Activated CD8-positive, alpha-beta T cell treated with anti-CD3 and anti-CD28 coated beads, Interleukin-2, amount 10 ng/mL, durations not matched to agents 7 days and 5 days (primary cell): Measurements from ENCODE around the gene RTN4RL1. TPM values are rescaled to one million over a fixed set of nuclear protein-coding genes. Genes with fewer than 3 reads are reported as not detected.

ENCODE experiments used
- ATAC-seq: fragments of 150-1000 bp; cut with Tn5 transposase; one replicate; pipeline ENCODE4 v1.10.0; 2021; ENCODE audit warnings: moderate library complexity
- CTCF ChIA-PET: fragments of 350-600 bp; sonication (Branson Sonifier 250); formaldehyde crosslinking; loops from one replicate; lab custom pipeline; 2021; ENCODE audit warnings: antibody characterized with exemption; lab: Charles Lee
- POLR2A ChIA-PET: fragments of 350-600 bp; sonication (Branson Sonifier 250); formaldehyde crosslinking; loops from one replicate; lab custom pipeline; 2021; ENCODE audit warnings: antibody characterized with exemption; lab: Charles Lee
- DNase-seq: peaks from one replicate; pipeline ENCODE4 v3.0.0-alpha.2; 2020
- H3K27ac Mint-ChIP-seq: one replicate; pipeline ENCODE4 v1.8.0; 2021; ENCODE audit warnings: mild to moderate bottlenecking, mixed read lengths
- H3K27me3 Mint-ChIP-seq: one replicate; pipeline ENCODE4 v1.8.0; 2021; ENCODE audit warnings: low read depth, mixed read lengths
- H3K36me3 Mint-ChIP-seq: one replicate; pipeline ENCODE4 v1.8.0; 2021; ENCODE audit warnings: low read depth, mixed read lengths
- H3K4me1 Mint-ChIP-seq: one replicate; pipeline ENCODE4 v1.8.0; 2021; ENCODE audit warnings: low read depth, mixed read lengths
- H3K4me3 Mint-ChIP-seq: one replicate; pipeline ENCODE4 v1.8.0; 2021; ENCODE audit warnings: mild to moderate bottlenecking, mixed read lengths
- H3K9me3 Mint-ChIP-seq: one replicate; pipeline ENCODE4 v1.8.0; 2022; ENCODE audit warnings: mixed read lengths; ENCODE audit not compliant: insufficient read depth
- total RNA-seq, 2 experiments: library from RNA; stranded (reverse); gene quantifications; one replicate each; pipeline ENCODE4 v1.2.3, GENCODE V29; 2021

Gene RTN4RL1
- total RNA-seq, 2 experiments from 2014 or later: 0.10 to 0.18 TPM

DNA sequence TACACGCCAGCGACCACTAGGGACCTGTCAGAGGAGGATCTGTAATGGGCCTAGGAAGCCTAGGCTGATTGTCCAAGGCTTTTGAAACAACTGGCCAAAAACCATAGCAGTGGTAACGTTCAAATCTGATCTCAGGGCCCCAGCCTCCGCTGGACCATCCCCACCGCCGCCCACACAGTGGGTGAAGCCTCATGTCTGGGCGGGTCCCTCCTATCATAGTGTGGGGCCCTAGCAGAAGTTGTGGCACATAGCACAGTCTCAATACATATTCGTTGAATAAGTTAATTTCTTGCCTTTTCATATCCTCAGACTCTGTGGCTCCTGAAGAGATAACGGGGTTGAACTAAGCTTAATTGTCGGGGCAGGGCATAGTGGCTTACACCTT, 5.6 kb upstream of the RTN4RL1 start:
- ChIA-PET POLR2A (interaction anchor here (0.9 to 1.0 kb wide), 2 partner anchors 122 to 166 kb away, joined by 3 to 4 read pairs; no protein-coding TSS in a partner anchor), CTCF (interaction anchor here (0.7 to 2.3 kb wide), 3 partner anchors 121 to 361 kb away, joined by 3 to 8 read pairs (median 3); no protein-coding TSS in a partner anchor)
- ATAC-seq: peak; percentile 26
- Mint-ChIP-seq H3K9me3 (no peaks in the 10 kb centered on the region), H3K27me3 (peaks cover 30% of the 10 kb centered on the region), H3K27ac (peak overlapping the region; percentile 86), H3K4me1 (peaks cover 20% of the 10 kb centered on the region), H3K36me3 (peaks cover 2% of the 10 kb centered on the region), H3K4me3 (peak overlapping the region; percentile 95)
- DNase-seq: no peak

DNA sequence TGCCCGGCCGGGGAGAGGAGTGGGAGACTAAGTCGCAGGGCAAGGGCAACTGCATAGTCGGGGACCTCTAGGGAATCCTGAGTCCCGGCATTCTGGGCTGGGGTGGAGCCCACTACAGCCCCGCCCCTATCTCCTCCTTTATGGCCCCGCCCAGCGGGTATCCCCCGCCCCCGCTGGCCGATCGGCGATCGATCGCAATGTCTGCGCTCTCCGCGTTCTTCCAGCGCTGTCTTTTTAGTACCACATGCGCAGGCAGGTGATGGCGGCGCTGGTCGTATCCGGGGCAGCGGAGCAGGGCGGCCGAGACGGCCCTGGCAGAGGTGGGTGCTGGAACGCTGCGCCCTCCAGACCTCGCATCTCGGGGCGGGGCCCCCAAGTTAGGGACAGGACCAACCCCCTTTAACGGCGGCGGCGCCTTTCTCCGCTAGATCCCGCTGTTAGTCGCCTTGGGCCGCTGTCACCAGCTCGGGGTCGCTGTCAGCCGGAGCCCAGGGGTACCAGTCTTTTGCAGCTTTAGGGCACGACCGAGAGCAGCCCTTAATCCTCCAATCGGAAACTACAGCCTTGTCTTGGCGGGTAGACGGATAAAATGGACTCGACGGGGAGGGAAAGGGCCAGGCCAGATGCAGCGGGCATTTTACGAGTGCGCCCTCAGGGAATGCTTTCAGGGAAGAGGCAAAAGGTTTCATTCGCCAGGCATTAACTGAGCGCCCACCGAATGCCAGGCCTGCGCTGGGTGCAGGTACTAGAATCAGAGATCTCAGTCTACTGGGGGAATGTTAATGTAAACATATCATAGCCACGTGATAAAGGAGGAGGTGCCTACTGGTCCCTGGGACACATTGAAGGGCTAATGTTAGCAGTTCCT, 5.0 kb upstream of the RTN4RL1 start, which contains the start of gene DPH1:
DPH1 (plus strand) TSS at position 243 of the 868 bp plus-strand sequence; CDS start at position 260, 17 bp downstream.
- DNase-seq (peak; percentile 89), ATAC-seq (peak; percentile 94)
- Mint-ChIP-seq H3K27me3 (peaks cover 35% of the 10 kb centered on the region), H3K27ac (peak within 1 kb of the TSS; percentile 86), H3K9me3 (no peaks in the 10 kb centered on the region), H3K36me3 (peaks cover 2% of the 10 kb centered on the region), H3K4me1 (peaks cover 24% of the 10 kb centered on the region), H3K4me3 (peak within 1 kb of the TSS; percentile 95)
- CTCF ChIA-PET: interaction anchor here (0.8 to 2.3 kb wide), 3 partner anchors 121 to 215 kb away, joined by 3 to 8 read pairs (median 3); no protein-coding TSS in a partner anchor
- POLR2A ChIA-PET: interaction anchor here (0.6 to 1.0 kb wide), 2 partner anchors 25 to 121 kb away, joined by 3 to 4 read pairs; partner anchors contain the start of gene HIC1

DNA sequence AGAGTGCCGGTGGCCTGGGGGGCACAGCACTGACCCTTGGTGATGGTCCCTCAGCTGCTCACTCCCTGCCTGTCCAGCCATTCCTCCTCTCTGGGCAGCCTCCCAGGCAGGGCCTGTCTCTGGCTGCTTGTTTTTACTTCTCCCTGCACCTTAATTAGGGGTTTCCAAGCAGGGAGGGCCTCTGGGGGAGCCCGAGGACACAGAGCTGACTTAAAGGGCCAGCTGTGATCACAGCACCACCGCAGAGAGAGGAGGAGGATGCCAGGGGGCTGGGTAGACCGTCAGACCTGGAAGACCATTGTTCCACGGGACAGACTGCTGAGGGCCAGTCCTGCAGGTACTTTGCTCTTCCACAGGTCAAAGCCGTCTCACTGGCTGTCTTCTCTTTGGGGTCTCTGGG, 3.6 kb upstream of the RTN4RL1 start:
- POLR2A ChIA-PET: no interaction called here
- no peaks in the 10 kb centered on the region for H3K9me3 Mint-ChIP-seq

DNA sequence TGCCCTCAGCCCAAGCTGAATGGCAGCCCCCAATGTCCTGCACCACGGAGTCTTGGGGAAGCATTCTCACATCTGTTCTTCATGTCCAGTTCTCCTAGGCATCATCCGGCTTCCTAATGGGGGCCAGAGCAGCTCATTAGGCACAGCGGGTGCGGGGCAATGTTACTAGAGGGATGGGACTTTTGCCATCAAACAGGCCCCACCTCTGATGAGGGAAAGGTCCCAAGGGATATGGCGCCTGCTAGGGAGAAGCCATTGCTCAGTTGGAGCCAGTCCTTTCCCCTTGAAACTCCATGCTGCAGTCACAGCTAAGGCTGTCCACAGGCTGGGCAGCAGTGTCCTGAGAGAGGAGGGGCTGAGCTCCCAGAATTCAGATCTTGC, 3.1 kb upstream of the RTN4RL1 start:
- no peak for DNase-seq
- no peak for ATAC-seq
- Mint-ChIP-seq H3K27me3 (peaks cover 40% of the 10 kb centered on the region), H3K9me3 (no peaks in the 10 kb centered on the region), H3K36me3 (peaks cover 2% of the 10 kb centered on the region), H3K27ac (no peak overlapping the region), H3K4me3 (no peak overlapping the region), H3K4me1 (peaks cover 26% of the 10 kb centered on the region)
- ChIA-PET POLR2A (no interaction called here), CTCF (interaction anchor here (1.0 kb wide), 1 partner anchor 119 kb away, joined by 4 read pairs; no protein-coding TSS in a partner anchor)

More for the DNA sequence above, 3.6 kb upstream of the RTN4RL1 start:
- H3K27me3 Mint-ChIP-seq: peaks cover 38% of the 10 kb centered on the region
- no peak for DNase-seq
- H3K36me3 Mint-ChIP-seq: peaks cover 2% of the 10 kb centered on the region
- CTCF ChIA-PET: interaction anchor here (1.0 kb wide), 1 partner anchor 120 kb away, joined by 4 read pairs; no protein-coding TSS in a partner anchor
- no peak for ATAC-seq
- H3K4me3 Mint-ChIP-seq: peak overlapping the region; percentile 18
- H3K4me1 Mint-ChIP-seq: peaks cover 26% of the 10 kb centered on the region
- no peak overlapping the region for H3K27ac Mint-ChIP-seq

DNA sequence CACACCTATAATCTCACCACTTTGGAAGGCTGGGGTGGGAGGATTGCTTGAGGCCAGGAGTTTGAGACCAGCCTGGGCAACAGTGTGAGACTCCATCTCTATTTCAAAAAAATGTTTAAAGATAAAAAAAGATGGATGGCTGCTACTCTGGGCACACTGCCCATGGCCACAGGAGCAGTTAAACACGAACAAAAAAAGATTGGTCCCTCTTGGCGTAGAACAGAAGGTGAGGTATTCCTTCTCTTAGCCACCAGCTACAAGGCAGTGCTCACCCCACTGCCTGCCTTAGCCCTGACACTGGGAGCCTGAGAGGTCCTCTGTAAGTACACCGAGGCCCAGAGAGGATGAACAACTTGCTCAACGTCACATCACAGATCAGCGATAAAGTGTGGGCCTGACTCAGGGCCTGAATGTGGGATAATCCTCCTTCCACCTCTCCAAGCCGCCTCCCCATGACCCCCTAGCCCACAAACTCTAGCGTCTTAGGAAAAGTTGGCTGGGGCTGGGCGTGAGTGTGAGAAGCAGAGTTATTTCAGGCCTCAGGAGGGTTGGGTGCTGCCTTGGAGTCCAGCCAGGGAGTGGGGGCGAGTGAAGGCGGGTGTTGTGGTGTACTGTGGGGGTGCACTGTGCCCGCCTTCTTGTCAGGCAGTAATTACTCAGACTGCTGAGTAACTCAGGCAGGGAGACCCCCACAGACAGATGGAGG, 2.5 kb upstream of the RTN4RL1 start:
- H3K4me1 Mint-ChIP-seq: peaks cover 30% of the 10 kb centered on the region
- peaks cover 2% of the 10 kb centered on the region for H3K36me3 Mint-ChIP-seq
- POLR2A ChIA-PET: no interaction called here
- no peak for DNase-seq
- no peak overlapping the region for H3K27ac Mint-ChIP-seq
- H3K9me3 Mint-ChIP-seq: no peaks in the 10 kb centered on the region
- ATAC-seq: no peak
- peaks cover 46% of the 10 kb centered on the region for H3K27me3 Mint-ChIP-seq
- no peak overlapping the region for H3K4me3 Mint-ChIP-seq
- CTCF ChIA-PET: no interaction called here

DNA sequence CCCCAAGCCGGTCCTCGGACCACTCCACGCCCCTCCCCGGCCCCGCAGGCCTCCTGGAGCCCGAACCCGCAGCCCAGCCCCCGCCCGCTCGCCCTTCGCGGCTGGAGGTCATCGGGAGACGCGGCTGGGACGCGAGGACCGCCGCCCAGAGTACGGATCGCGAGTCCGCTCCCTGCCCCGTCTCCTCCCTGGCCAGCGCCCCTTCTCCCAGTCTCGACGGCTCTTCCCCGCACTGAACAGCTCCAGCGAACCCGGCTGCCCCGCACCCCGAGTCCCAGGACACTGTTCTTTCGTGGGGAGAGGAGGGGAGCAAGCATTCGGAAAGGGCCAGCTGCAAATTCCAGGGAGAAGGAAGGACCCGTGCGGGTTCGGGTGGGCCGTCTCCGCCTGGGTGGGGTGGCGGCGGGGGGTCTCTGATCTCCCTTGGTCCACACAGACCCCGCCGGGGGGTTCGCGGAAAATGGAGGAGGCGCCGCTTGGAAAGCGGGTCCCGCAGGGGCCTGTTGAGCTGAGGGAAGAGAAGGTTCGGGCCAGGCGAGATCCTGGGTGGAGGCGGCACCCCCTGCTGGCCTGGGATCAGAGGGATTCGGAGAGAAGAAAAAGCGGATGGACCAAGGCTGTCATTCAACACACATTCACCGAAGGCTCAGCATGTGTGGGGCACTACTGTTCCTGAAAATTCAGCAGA, 632 bp upstream of the RTN4RL1 start:
- Mint-ChIP-seq H3K9me3 (no peaks in the 10 kb centered on the region), H3K27ac (no peak overlapping the region), H3K4me1 (peaks cover 30% of the 10 kb centered on the region), H3K36me3 (peaks cover 2% of the 10 kb centered on the region), H3K27me3 (peaks cover 55% of the 10 kb centered on the region), H3K4me3 (peak overlapping the region; percentile 66)
- DNase-seq (peak; percentile 41), ATAC-seq (no peak)
- ChIA-PET POLR2A (no interaction called here), CTCF (interaction anchor here (0.9 to 1.7 kb wide), 6 partner anchors 29 to 145 kb away, joined by 3 to 21 read pairs (median 4); partner anchors contain the start of gene HIC1)

DNA sequence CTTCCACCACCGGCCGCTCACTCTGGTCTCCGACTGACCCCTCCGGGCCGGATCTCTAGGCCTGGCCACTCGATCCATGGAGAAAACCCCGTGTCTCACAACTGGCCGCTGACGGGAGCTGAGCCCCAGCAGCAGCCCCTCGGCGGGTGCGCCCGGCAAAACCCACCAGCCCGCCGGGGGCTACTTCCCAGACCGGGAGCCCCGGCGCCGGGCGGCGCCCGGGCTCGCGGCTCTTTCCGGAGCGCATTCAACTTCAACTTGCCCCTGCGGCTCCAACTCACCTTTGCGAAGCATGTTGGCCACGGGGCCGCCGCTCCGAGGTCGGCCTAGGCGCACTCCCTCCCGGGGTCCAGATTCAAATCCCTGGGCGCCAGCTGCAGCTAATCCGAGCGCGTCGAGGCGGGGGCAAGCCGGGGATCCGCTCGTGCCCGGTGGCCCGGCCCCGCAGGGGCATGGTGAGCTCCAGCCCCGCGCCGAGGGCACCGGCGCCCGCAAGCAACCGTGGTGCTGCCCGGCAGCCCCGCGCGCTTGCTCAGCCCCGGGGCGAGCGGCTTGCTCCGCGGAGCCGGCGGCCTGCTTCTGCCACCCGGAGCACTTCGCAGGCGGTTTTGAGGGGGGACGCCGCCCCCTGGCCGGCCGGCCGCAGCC, 438 bp downstream of the RTN4RL1 start:
- peak; percentile 35 for ATAC-seq
- H3K4me1 Mint-ChIP-seq: peaks cover 23% of the 10 kb centered on the region
- H3K27me3 Mint-ChIP-seq: peaks cover 63% of the 10 kb centered on the region
- no peaks in the 10 kb centered on the region for H3K9me3 Mint-ChIP-seq
- CTCF ChIA-PET: interaction anchor here (0.7 to 1.7 kb wide), 5 partner anchors 51 to 358 kb away, joined by 3 to 21 read pairs (median 4); no protein-coding TSS in a partner anchor
- POLR2A ChIA-PET: no interaction called here
- no peak overlapping the region for H3K27ac Mint-ChIP-seq
- H3K36me3 Mint-ChIP-seq: peaks cover 2% of the 10 kb centered on the region
- peak overlapping the region; percentile 28 for H3K4me3 Mint-ChIP-seq
- no peak for DNase-seq

DNA sequence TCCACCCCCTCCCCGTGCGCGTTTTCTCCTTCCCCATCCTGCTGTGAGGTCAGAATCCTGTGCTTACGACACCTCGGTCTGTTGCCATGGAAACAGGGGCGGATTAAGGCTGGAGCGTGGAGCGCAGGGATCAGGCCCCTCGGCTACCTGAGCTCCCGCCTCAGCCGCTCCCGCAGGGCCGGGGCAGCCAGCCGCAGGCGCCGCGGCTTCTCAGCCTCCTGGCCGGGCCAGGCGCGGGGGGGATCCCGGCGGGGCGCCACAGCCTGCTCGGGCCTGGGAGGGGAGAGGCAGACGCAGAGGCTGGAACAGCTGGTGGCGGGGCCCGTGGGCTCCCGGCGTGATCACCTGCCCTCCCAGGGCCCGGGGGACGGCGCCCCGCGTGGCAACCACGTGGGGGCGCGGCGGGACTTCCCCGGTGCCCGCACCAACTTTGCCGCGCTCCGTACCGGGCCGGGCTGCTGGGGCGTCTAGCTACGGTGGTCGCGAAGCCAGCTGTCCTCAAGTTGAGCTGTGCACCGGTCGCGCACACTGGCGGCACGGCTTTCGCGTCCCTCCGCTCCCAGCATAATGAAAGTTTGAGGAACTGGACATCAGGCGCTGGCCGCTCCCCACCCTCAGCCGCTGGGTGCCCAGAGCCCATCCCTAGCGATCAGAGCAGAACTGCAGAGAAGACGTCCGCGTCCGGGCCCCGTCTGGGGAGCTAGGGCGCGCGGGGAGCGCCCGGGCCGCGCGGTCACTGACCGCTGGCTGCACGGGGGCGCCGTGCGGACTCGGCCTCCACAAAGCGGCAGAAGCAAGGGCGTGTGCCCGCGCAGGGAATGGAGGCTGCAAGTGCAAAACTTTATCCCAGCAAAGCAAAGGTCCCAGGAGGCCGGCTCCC, 1.2 kb downstream of the RTN4RL1 start:
- no peak overlapping the region for H3K27ac Mint-ChIP-seq
- H3K4me1 Mint-ChIP-seq: peaks cover 21% of the 10 kb centered on the region
- CTCF ChIA-PET: interaction anchor here (0.7 to 1.6 kb wide), 3 partner anchors 115 to 358 kb away, joined by 3 to 4 read pairs (median 4); no protein-coding TSS in a partner anchor
- H3K27me3 Mint-ChIP-seq: peaks cover 66% of the 10 kb centered on the region
- ATAC-seq (no peak), DNase-seq (peak; percentile 34)
- peaks cover 2% of the 10 kb centered on the region for H3K36me3 Mint-ChIP-seq
- H3K4me3 Mint-ChIP-seq: peak overlapping the region; percentile 55
- POLR2A ChIA-PET: no interaction called here
- H3K9me3 Mint-ChIP-seq: no peaks in the 10 kb centered on the region

DNA sequence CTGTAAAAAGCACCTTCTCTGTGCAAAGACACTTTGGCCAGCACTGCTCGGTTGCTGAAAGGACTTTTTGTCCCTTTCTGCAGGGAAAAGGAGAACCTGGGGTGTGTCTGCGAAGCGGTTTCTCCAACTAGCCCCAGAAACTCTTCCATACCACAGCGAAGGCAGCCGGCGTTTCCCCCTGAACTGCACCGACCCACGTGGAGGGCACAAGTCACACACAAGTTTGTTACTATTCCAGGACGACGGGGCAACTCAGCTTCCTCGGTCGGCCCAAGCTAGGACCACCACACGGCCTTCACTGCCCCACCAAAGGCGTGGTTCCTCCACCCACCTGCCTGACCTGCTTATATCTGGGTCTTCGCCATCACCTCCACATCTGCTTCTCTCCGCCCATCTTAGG, 1.9 kb downstream of the RTN4RL1 start:
- H3K36me3 Mint-ChIP-seq: peaks cover 2% of the 10 kb centered on the region
- H3K27me3 Mint-ChIP-seq: peaks cover 59% of the 10 kb centered on the region
- DNase-seq: no peak
- ChIA-PET CTCF (no interaction called here), POLR2A (no interaction called here)
- ATAC-seq: no peak
- H3K27ac Mint-ChIP-seq: no peak overlapping the region
- no peaks in the 10 kb centered on the region for H3K9me3 Mint-ChIP-seq
- H3K4me1 Mint-ChIP-seq: peaks cover 21% of the 10 kb centered on the region
- no peak overlapping the region for H3K4me3 Mint-ChIP-seq

DNA sequence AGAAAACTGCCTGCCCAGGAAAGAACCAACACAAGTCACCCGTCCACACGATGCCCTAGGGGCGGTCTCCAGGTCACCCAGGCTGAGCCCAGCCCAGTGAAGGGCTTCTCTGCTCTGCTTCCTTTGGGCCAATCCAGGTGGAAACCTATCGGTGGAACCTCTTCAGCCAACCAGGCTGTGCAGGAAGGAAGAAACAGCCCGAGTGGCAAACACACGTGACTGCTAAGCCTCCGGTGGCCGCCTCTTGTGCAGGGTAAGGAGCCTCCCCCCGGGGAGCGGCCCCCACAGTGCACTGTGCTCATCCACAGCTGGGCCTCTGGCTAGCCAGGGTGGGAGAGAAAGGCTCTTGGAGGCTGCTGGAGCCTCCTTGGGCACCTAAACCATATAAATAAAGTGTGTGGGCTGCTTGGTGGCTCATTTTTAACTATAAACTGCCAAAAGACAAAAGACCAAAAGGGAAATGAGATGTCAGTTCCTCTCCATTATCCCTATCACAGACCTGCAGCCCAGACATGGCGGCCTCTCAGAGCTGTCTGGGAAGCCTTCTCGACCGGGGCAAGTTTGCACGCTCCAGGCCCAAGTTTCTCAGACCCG, 2.4 kb downstream of the RTN4RL1 start:
- H3K4me1 Mint-ChIP-seq: peaks cover 21% of the 10 kb centered on the region
- H3K36me3 Mint-ChIP-seq: peaks cover 2% of the 10 kb centered on the region
- ATAC-seq (no peak), DNase-seq (no peak)
- ChIA-PET POLR2A (no interaction called here), CTCF (no interaction called here)
- no peak overlapping the region for H3K4me3 Mint-ChIP-seq
- H3K9me3 Mint-ChIP-seq: no peaks in the 10 kb centered on the region
- no peak overlapping the region for H3K27ac Mint-ChIP-seq
- peaks cover 54% of the 10 kb centered on the region for H3K27me3 Mint-ChIP-seq
